CD4-positive, alpha-beta memory T cell (primary cell): Measurements from ENCODE around the gene GRID1. TPM values are rescaled to one million over a fixed set of nuclear protein-coding genes. Genes with fewer than 3 reads are reported as not detected.
"Not testable (repeated sequence)": the region's sequence is repeated elsewhere in the genome, so short reads cannot be mapped to it uniquely, and the experiment has no call there.

Experiments
- CTCF ChIA-PET: fragments of 350-600 bp; sonication (Branson Sonifier 250); formaldehyde crosslinking; loops from one replicate; lab custom pipeline; 2021; ENCODE audit warnings: inconsistent platforms; ENCODE audit not compliant: partially characterized antibody; lab: Charles Lee
- POLR2A ChIA-PET: fragments of 350-600 bp; sonication (Branson Sonifier 250); formaldehyde crosslinking; loops from one replicate; lab custom pipeline; 2021; ENCODE audit not compliant: partially characterized antibody; lab: Charles Lee
- DNase-seq, 5 donors: peaks; one replicate each; pipeline versions ENCODE4 v3.0.0 to v3.0.0-alpha.2; 2020 to 2022; ENCODE audit warnings: mixed read lengths in 1 of 5
- H3K27ac ChIP-seq: one replicate; pipeline ENCODE4 v1.7.0; 2013; ENCODE audit warnings: low read depth, low read length
- H3K27me3 ChIP-seq: 2 replicates; pipeline ENCODE4 v1.7.0; 2013; ENCODE audit warnings: mild to moderate bottlenecking, low read length, moderate library complexity; ENCODE audit not compliant: insufficient read depth
- H3K36me3 ChIP-seq: 2 replicates; pipeline ENCODE4 v1.7.0; 2013; ENCODE audit warnings: mild to moderate bottlenecking, low read length, moderate library complexity; ENCODE audit not compliant: insufficient read depth
- H3K4me1 ChIP-seq: 2 replicates; pipeline ENCODE4 v1.7.0; 2013; ENCODE audit warnings: mild to moderate bottlenecking, low read length, moderate library complexity; ENCODE audit not compliant: insufficient read depth
- H3K4me3 ChIP-seq, 2 donors: one replicate each; pipeline ENCODE4 v1.7.0; 2013; ENCODE audit warnings: low read length in 2 of 2, mild to moderate bottlenecking in 1 of 2
- H3K9me3 ChIP-seq, 2 donors: one replicate each; pipeline ENCODE4 v1.7.0; 2013; ENCODE audit warnings: low read length in 2 of 2, control low read depth in 1 of 2; ENCODE audit not compliant: control insufficient read depth in 1 of 2
- H3K27ac Mint-ChIP-seq, 7 donors: one replicate each; pipeline ENCODE4 v1.8.0; 2020 to 2021; ENCODE audit warnings: mixed read lengths in 7 of 7, mild to moderate bottlenecking in 6 of 7, inconsistent platforms in 3 of 7, moderate library complexity in 3 of 7
- H3K27me3 Mint-ChIP-seq, 2 donors: one replicate each; pipeline ENCODE4 v1.8.0; 2020 to 2021; ENCODE audit warnings: mixed read lengths in 2 of 2
- H3K36me3 Mint-ChIP-seq, 2 donors: one replicate each; pipeline ENCODE4 v1.8.0; 2020 to 2021; ENCODE audit warnings: mixed read lengths in 2 of 2, inconsistent platforms in 1 of 2, mild to moderate bottlenecking in 1 of 2
- H3K4me1 Mint-ChIP-seq, 4 donors: one replicate each; pipeline ENCODE4 v1.8.0; 2020 to 2021; ENCODE audit warnings: mixed read lengths in 4 of 4, mild to moderate bottlenecking in 1 of 4
- H3K4me3 Mint-ChIP-seq, 8 donors: one replicate each; pipeline ENCODE4 v1.8.0; 2020 to 2021; ENCODE audit warnings: mixed read lengths in 8 of 8, mild to moderate bottlenecking in 7 of 8, moderate library complexity in 6 of 8, inconsistent platforms in 3 of 8
- H3K9me3 Mint-ChIP-seq, 8 donors: one replicate each; pipeline ENCODE4 v1.8.0; 2020 to 2021; ENCODE audit warnings: mixed read lengths in 8 of 8, mild to moderate bottlenecking in 5 of 8, inconsistent platforms in 3 of 8, moderate library complexity in 1 of 8
- intact Hi-C: fragments of 100-400 bp; cut with micrococcal nuclease; formaldehyde crosslinking; loops from one replicate; pipeline ENCODE4 v1.15.1; 2023
- polyA plus RNA-seq, 2 donors: library from polyadenylated mRNA; unstranded; fragments of 300-500 nt; fragmentation: Illumina TruSeq; gene quantifications; one replicate each; pipeline ENCODE4 v1.2.3, GENCODE V29; 2021
- total RNA-seq, 2 experiments: library from RNA; stranded (reverse); gene quantifications; one replicate each; pipeline ENCODE4 v1.2.3, GENCODE V29; 2021

The GRID1 gene
- total and polyA plus RNA-seq, 4 experiments from 2014 or later = not detected

- no peak for DNase-seq
- H3K4me3 ChIP-seq = no peak overlapping the region
- no peaks in the 10 kb centered on the region for H3K27me3 ChIP-seq
- Mint-ChIP-seq H3K27me3 (peaks cover 16 to 18% of the 10 kb centered on the region in 2 donors), H3K4me1 (no peaks in the 10 kb centered on the region), H3K9me3 (peaks cover 0 to 11% (median 6%) of the 10 kb centered on the region in 8 donors), H3K36me3 (no peaks in the 10 kb centered on the region), H3K27ac (no peak overlapping the region), H3K4me3 (no peak overlapping the region)
- no peaks in the 10 kb centered on the region for H3K4me1 ChIP-seq
- POLR2A ChIA-PET = no interaction called here
- H3K36me3 ChIP-seq = no peaks in the 10 kb centered on the region
- H3K27ac ChIP-seq = no peak overlapping the region
- CTCF ChIA-PET = interaction anchor here (0.7 kb wide), 1 partner anchor 170 kb away, joined by 3 read pairs; no protein-coding TSS in a partner anchor
- intact Hi-C loops = no loop called here
- no peaks in the 10 kb centered on the region for H3K9me3 ChIP-seq
Observed at GRCh38 chr10:85959239-85959638, 407.4 kb downstream of the GRID1 start.

DNA sequence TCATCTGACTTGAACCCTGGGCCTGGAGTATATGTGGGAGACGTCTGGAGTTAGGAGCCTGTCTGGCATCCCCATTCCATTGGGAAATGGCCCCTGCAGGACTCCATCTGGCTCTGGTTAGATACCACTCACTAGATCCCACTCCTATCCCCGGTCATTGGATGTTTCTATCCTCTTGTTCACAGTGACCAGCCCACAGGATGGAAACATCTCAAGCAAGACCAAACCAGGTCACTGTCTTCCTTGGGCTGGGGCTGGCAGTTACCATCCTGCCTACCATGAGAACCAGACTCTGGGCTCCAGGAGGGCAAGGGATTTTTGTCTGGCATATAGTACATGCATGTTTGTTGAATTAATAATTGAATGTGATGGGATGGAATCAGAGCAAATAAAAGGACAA is 415.7 kb downstream of the GRID1 start:
- H3K4me1 Mint-ChIP-seq = peaks cover 0 to 2% (median 0%) of the 10 kb centered on the region in 4 donors
- POLR2A ChIA-PET = no interaction called here
- H3K4me1 ChIP-seq = no peaks in the 10 kb centered on the region

GRCh38 chr10:85946713-85947326 is 419.8 kb downstream of the GRID1 start:
- H3K4me1 Mint-ChIP-seq = peaks cover 0 to 2% (median 0%) of the 10 kb centered on the region in 4 donors
- H3K27me3 Mint-ChIP-seq = peaks cover 5 to 12% of the 10 kb centered on the region in 2 donors
- intact Hi-C loops = no loop called here
- Histone ChIP-seq H3K9me3 (no peaks in the 10 kb centered on the region), H3K27ac (no peak overlapping the region), H3K36me3 (no peaks in the 10 kb centered on the region), H3K4me3 (no peak overlapping the region), H3K4me1 (no peaks in the 10 kb centered on the region), H3K27me3 (no peaks in the 10 kb centered on the region)
- H3K9me3 Mint-ChIP-seq = no peaks in the 10 kb centered on the region
- H3K27ac Mint-ChIP-seq = no peak overlapping the region
- no peak for DNase-seq
- H3K4me3 Mint-ChIP-seq = no peak overlapping the region
- ChIA-PET CTCF (no interaction called here), POLR2A (no interaction called here)
- H3K36me3 Mint-ChIP-seq = no peaks in the 10 kb centered on the region

More for the DNA sequence above, 415.7 kb downstream of the GRID1 start:
- intact Hi-C loops = no loop called here
- Mint-ChIP-seq H3K27ac (no peak overlapping the region), H3K27me3 (peaks cover 4 to 10% of the 10 kb centered on the region in 2 donors), H3K4me3 (no peak overlapping the region), H3K9me3 (no peaks in the 10 kb centered on the region), H3K36me3 (no peaks in the 10 kb centered on the region)
- H3K36me3 ChIP-seq = no peaks in the 10 kb centered on the region
- CTCF ChIA-PET = no interaction called here
- no peak overlapping the region for H3K4me3 ChIP-seq
- H3K9me3 ChIP-seq = no peaks in the 10 kb centered on the region
- no peak overlapping the region for H3K27ac ChIP-seq
- no peak for DNase-seq
- H3K27me3 ChIP-seq = no peaks in the 10 kb centered on the region

DNA sequence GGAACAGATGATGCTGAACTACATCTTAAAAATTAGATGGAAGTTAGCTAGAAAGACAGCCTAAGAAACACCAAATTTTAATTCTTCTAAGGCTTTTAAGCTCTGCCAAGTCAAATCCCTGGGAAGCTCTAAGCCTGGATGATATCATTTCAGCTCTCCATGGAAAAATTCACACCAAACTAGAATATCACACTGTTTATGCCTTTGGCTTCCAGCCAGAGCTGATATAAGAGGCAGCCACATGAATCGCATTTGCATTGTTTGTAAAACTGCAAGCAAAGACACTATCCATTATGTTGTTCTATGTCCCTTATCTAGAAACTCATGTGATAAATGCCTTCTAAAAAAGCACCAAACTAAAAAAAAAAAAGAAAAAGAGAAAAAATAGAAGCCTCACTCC is 430.4 kb downstream of the GRID1 start:
- H3K4me3 Mint-ChIP-seq = no peak overlapping the region
- peaks cover 2 to 7% of the 10 kb centered on the region in 2 donors for H3K27me3 Mint-ChIP-seq
- H3K9me3 ChIP-seq = no peaks in the 10 kb centered on the region
- H3K9me3 Mint-ChIP-seq = no peaks in the 10 kb centered on the region
- intact Hi-C loops = no loop called here
- H3K4me3 ChIP-seq = no peak overlapping the region
- no peak overlapping the region for H3K27ac Mint-ChIP-seq
- no peaks in the 10 kb centered on the region for H3K4me1 Mint-ChIP-seq
- ChIA-PET CTCF (no interaction called here), POLR2A (no interaction called here)
- no peak overlapping the region for H3K27ac ChIP-seq
- no peaks in the 10 kb centered on the region for H3K36me3 Mint-ChIP-seq
- DNase-seq = no peak
- no peaks in the 10 kb centered on the region for H3K36me3 ChIP-seq
- H3K27me3 ChIP-seq = no peaks in the 10 kb centered on the region
- no peaks in the 10 kb centered on the region for H3K4me1 ChIP-seq

DNA sequence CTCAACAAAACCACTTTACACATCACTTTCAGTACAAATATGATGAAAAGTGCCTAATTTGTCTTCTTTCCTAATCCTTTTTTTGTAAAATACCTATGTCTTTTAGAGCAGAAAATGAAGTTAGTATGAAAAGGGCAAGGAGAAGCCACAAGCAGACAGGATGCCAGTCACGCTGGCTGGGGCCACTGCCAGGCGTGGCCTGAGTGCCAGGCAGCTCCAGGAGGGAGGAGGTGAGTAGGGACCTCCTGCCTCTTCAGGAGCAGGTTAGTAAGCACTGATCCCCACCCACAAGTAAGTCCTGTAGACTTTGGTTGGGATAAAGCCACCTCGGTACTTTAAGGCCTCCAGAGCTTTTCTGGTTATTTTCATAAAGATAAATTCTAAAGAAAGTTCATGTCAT is 432.0 kb downstream of the GRID1 start:
- ChIA-PET POLR2A (no interaction called here), CTCF (no interaction called here)
- Histone ChIP-seq H3K4me3 (no peak overlapping the region), H3K9me3 (no peaks in the 10 kb centered on the region), H3K36me3 (no peaks in the 10 kb centered on the region), H3K4me1 (no peaks in the 10 kb centered on the region), H3K27me3 (no peaks in the 10 kb centered on the region), H3K27ac (no peak overlapping the region)
- Mint-ChIP-seq H3K27me3 (peaks cover 2 to 5% of the 10 kb centered on the region in 2 donors), H3K4me1 (no peaks in the 10 kb centered on the region), H3K36me3 (no peaks in the 10 kb centered on the region), H3K27ac (no peak overlapping the region), H3K4me3 (no peak overlapping the region), H3K9me3 (no peaks in the 10 kb centered on the region)
- intact Hi-C loops = no loop called here
- no peak for DNase-seq

DNA sequence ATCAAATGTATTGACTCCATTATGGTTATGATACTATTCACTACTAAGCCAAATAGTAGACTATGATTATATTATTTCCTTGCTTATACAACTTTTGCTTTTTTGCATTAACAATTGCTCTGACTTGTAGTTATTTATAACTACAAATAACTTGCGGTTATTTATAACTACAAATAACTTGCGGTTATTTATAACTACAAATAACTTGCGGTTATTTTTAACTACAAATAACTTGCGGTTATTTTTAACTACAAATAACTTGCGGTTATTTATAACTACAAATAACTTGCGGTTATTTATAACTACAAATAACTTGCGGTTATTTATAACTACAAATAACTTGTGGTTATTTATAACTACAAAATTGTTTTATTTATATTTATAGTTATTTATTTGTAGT is 436.6 kb downstream of the GRID1 start:
- H3K27me3 Mint-ChIP-seq, H3K36me3 ChIP-seq, H3K4me3 Mint-ChIP-seq, H3K9me3 Mint-ChIP-seq, H3K4me3 ChIP-seq, H3K36me3 Mint-ChIP-seq, H3K27ac ChIP-seq, H3K27ac Mint-ChIP-seq, intact Hi-C loops, DNase-seq, H3K4me1 ChIP-seq, POLR2A ChIA-PET, H3K4me1 Mint-ChIP-seq, H3K9me3 ChIP-seq, H3K27me3 ChIP-seq: not testable (repeated sequence)
- CTCF ChIA-PET = interaction anchor here (0.5 kb wide), 1 partner anchor 341 kb away, joined by 4 read pairs; no protein-coding TSS in a partner anchor

DNA sequence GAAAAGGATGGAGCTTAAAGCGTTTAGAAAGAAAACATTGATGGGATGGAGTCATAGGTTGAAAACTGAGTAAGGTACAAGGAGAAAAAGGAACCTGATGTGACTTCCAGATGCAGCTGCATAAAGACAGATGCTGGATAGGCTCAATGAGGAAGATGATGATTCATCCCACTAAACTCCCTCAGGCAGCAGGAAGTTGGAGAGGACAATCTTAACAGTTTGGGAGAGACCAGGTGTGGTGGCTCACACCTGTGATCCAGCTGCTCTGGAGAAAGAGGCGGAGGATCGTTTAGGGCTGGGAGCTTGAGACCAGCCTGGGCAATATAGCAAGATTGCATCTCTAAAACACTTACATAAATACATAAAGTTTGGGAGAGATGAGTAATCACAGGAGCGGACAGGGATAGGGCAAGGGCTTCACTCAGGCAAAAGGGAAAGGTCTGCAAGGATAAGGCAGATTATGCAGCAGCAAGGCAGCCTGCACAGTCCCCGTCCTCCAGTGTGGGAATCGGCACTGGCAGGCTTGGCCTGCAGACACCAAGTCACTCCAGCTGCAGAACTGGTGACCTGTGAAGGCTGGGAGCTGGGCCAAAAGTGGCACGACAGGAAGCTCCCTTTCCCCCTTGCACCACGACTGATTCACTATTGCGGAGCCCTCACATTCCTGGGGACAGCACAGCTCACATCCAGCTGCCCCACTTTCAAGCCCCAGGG is 438.5 kb downstream of the GRID1 start:
- Histone ChIP-seq H3K27ac (no peak overlapping the region), H3K4me1 (no peaks in the 10 kb centered on the region), H3K9me3 (no peaks in the 10 kb centered on the region), H3K4me3 (no peak overlapping the region), H3K36me3 (no peaks in the 10 kb centered on the region), H3K27me3 (no peaks in the 10 kb centered on the region)
- H3K36me3 Mint-ChIP-seq = no peaks in the 10 kb centered on the region
- no peak overlapping the region for H3K4me3 Mint-ChIP-seq
- no peak for DNase-seq
- intact Hi-C loops = no loop called here
- ChIA-PET CTCF (no interaction called here), POLR2A (no interaction called here)
- no peak overlapping the region for H3K27ac Mint-ChIP-seq
- no peaks in the 10 kb centered on the region for H3K9me3 Mint-ChIP-seq
- no peaks in the 10 kb centered on the region for H3K4me1 Mint-ChIP-seq
- H3K27me3 Mint-ChIP-seq = peaks cover 0 to 9% of the 10 kb centered on the region in 2 donors
